Suprapubic skin (tissue), 4 donors: ENCODE measurements around the gene NUP93. TPM values are rescaled to one million over a fixed set of nuclear protein-coding genes. Genes with fewer than 3 reads are reported as not detected.
A peak's percentile ranks its signal among the peaks of the same experiment; 100 is the strongest.

Experiments used
- DNase-seq, 2 donors: peaks; one replicate each; pipeline ENCODE4 v3.0.0-alpha.2; 2019; ENCODE audit warnings: low spot score in 2 of 2
- H3K27ac ChIP-seq: fragments of 200-600 bp; sonication (generic); one replicate; pipeline ENCODE4 v1.5.1; 2019
- H3K27me3 ChIP-seq: fragments of 200-600 bp; sonication (generic); one replicate; pipeline ENCODE4 v1.5.1; 2019
- H3K36me3 ChIP-seq: fragments of 200-600 bp; sonication (generic); one replicate; pipeline ENCODE4 v1.5.1; 2019
- H3K4me1 ChIP-seq: fragments of 200-600 bp; sonication (generic); one replicate; pipeline ENCODE4 v1.5.1; 2019
- H3K4me3 ChIP-seq: fragments of 200-600 bp; sonication (generic); one replicate; pipeline ENCODE4 v1.5.1; 2019; ENCODE audit warnings: mild to moderate bottlenecking
- H3K9me3 ChIP-seq: fragments of 200-600 bp; sonication (generic); one replicate; pipeline ENCODE4 v1.5.1; 2019
- EP300 ChIP-seq: sonication (generic); formaldehyde crosslinking; IDR thresholded peaks from one replicate; pipeline ENCODE4 v1.6.1; 2017; ENCODE audit warnings: antibody characterized with exemption
- POLR2A ChIP-seq, 2 donors: fragments of 450-650 bp; IDR thresholded peaks; one replicate each; pipeline ENCODE4 v1.6.1; 2017; ENCODE audit warnings: antibody characterized with exemption in 2 of 2, mild to moderate bottlenecking in 2 of 2, moderate library complexity in 2 of 2
- POLR2AphosphoS5 ChIP-seq, 3 donors: sonication (generic); formaldehyde crosslinking; IDR thresholded peaks; one replicate each; pipeline ENCODE4 v1.6.1; 2017; ENCODE audit warnings: antibody characterized with exemption in 3 of 3
- WGBS: methylation state at CpG from one replicate; pipeline ENCODE4 v1.1.5; 2018; 5-methylcytosine and 5-hydroxymethylcytosine counted together
- total RNA-seq, 4 donors: library from RNA; depleted of rRNA; stranded (reverse); fragments of >200 nt; gene quantifications; one replicate each; pipeline ENCODE4 v1.1.0, GENCODE V29; 2016
- TF ChIP-seq, protein P1 (sequence below), 2 donors: fragments of 200-600 bp in 1 of 2; fragments of 450-650 bp in 1 of 2; sonication (generic) in 1 of 2; IDR thresholded peaks; one replicate each; pipeline ENCODE4 v1.5.1; 2016 to 2019; ENCODE audit warnings: antibody characterized with exemption in 2 of 2, mild to moderate bottlenecking in 1 of 2, moderate library complexity in 1 of 2

The NUP93 gene
- total RNA-seq, 4 donors from 2014 or later: 27.9 to 56.6 (median 44.1) TPM

DNA sequence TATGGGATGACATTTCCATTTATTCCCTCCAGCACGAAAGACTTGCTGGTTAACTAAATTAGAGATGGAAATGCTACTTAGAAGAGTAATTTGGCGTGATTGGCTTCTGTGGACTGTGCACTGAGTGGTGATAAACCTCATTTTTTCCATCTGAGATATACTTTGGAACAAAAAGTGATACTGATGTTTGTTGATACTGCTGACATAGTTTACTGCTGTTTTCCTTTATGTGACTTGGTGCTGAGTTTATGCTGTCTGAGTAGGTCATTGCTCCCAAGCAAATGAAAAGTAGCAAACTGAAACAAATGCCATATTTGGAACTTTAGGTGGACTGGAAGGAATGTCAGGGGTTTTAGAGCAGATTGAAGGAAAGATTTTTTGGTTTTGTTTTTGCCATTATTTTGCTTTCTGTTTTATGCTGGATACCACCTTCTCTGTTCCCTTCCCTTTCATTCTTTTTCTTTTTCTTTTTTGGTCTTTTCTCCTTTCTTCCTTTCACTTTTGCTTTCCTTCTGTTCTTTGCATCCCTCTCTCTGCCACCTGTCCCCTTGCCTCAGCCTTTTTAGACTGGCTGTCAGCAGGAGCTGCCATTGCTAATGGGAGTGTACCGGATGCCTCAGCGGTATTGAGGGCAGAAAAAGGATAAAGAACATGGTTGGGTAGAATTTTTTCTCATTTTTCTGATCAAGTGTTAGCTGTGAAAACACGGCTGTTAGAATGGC is 41.8 kb downstream of the NUP93 start:
- H3K4me1 ChIP-seq: peaks cover 42% of the 10 kb centered on the region
- no peaks in the 10 kb centered on the region for H3K27me3 ChIP-seq
- H3K36me3 ChIP-seq: no peaks in the 10 kb centered on the region
- H3K27ac ChIP-seq: no peak overlapping the region
- no peaks in the 10 kb centered on the region for H3K9me3 ChIP-seq
- no peak for TF ChIP-seq POLR2A (IDR thresholded peaks at IDR 0.05)
- no peak for TF ChIP-seq EP300
- TF ChIP-seq POLR2AphosphoS5 (IDR thresholded peaks at IDR 0.05): no peak
- TF ChIP-seq, protein P1, sequence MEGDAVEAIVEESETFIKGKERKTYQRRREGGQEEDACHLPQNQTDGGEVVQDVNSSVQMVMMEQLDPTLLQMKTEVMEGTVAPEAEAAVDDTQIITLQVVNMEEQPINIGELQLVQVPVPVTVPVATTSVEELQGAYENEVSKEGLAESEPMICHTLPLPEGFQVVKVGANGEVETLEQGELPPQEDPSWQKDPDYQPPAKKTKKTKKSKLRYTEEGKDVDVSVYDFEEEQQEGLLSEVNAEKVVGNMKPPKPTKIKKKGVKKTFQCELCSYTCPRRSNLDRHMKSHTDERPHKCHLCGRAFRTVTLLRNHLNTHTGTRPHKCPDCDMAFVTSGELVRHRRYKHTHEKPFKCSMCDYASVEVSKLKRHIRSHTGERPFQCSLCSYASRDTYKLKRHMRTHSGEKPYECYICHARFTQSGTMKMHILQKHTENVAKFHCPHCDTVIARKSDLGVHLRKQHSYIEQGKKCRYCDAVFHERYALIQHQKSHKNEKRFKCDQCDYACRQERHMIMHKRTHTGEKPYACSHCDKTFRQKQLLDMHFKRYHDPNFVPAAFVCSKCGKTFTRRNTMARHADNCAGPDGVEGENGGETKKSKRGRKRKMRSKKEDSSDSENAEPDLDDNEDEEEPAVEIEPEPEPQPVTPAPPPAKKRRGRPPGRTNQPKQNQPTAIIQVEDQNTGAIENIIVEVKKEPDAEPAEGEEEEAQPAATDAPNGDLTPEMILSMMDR (IDR thresholded peaks at IDR 0.05): no peak
- H3K4me3 ChIP-seq: no peak overlapping the region
- WGBS: 93% methylated on average over 5 of the region's 5 CpGs
- DNase-seq: no peak

DNA sequence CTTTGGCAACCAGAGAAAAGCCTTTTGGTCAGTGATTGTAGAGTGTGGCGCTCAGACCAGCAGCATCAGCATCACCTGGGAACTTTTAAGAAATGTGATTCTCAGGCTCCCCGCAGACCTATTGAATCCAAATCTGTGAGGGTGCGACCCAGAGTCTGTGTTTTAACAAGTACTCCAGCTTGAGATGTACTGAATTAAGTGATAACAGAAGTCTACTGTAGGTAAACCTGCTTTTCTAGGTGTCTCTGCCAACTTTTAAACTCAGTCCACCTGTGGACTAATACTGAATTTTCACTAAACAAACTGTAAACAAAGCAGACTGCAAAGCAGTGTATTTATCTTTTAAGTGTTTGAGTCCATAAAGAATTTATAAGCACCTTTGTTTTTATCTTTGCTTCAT is 43.6 kb downstream of the NUP93 start:
- Histone ChIP-seq H3K27ac (peak overlapping the region; percentile 20), H3K36me3 (no peaks in the 10 kb centered on the region), H3K9me3 (no peaks in the 10 kb centered on the region), H3K4me3 (no peak overlapping the region), H3K4me1 (peaks cover 55% of the 10 kb centered on the region), H3K27me3 (no peaks in the 10 kb centered on the region)
- no peak for DNase-seq
- TF ChIP-seq POLR2A (IDR thresholded peaks at IDR 0.05) (no peak), EP300 (no peak), POLR2AphosphoS5 (IDR thresholded peaks at IDR 0.05) (no peak)
- TF ChIP-seq, protein P1 (IDR thresholded peaks at IDR 0.05): no peak
- 61% methylated on average over 3 of the region's 3 CpGs for WGBS

GRCh38 chr16:56774016-56774680 is 44.2 kb downstream of the NUP93 start:
- Histone ChIP-seq H3K27me3 (no peaks in the 10 kb centered on the region), H3K4me1 (peaks cover 55% of the 10 kb centered on the region), H3K9me3 (no peaks in the 10 kb centered on the region), H3K27ac (no peak overlapping the region), H3K4me3 (no peak overlapping the region), H3K36me3 (no peaks in the 10 kb centered on the region)
- WGBS: 57% methylated on average over 2 of the region's 2 CpGs
- no peak for DNase-seq
- TF ChIP-seq, protein P1 (IDR thresholded peaks at IDR 0.05): no peak
- TF ChIP-seq POLR2AphosphoS5 (IDR thresholded peaks at IDR 0.05) (no peak), EP300 (no peak), POLR2A (IDR thresholded peaks at IDR 0.05) (no peak)

DNA sequence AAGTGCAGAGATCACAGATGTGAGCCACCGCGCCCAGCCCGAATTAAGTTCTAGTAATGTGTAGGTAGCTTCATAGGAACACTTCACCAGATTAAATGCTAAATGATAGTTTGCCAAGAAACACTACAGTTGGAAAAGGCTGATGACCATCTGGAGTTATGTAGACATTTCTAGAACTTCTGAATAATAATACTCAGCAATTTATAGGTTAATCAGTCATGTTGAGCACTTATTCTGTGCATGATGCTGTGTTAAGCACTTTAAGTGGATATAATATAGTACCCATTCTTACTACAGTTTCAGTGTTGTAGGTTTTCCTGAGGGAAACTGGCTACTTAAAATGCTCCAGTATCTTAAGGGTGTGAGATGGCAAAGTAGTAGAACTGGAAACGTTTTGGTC is 45.2 kb downstream of the NUP93 start:
- Histone ChIP-seq H3K27ac (no peak overlapping the region), H3K9me3 (no peaks in the 10 kb centered on the region), H3K4me1 (peaks cover 48% of the 10 kb centered on the region), H3K27me3 (no peaks in the 10 kb centered on the region), H3K4me3 (no peak overlapping the region), H3K36me3 (no peaks in the 10 kb centered on the region)
- TF ChIP-seq POLR2AphosphoS5 (IDR thresholded peaks at IDR 0.05): no peak
- TF ChIP-seq, protein P1 (IDR thresholded peaks at IDR 0.05): no peak
- TF ChIP-seq EP300: no peak
- TF ChIP-seq POLR2A (IDR thresholded peaks at IDR 0.05): no peak
- 75% methylated on average over 4 of the region's 4 CpGs for WGBS
- no peak for DNase-seq

GRCh38 chr16:56776562-56776961 is 46.6 kb downstream of the NUP93 start:
- no peak for TF ChIP-seq EP300
- no peak for TF ChIP-seq POLR2AphosphoS5 (IDR thresholded peaks at IDR 0.05)
- no peak for TF ChIP-seq POLR2A (IDR thresholded peaks at IDR 0.05)
- TF ChIP-seq, protein P1 (IDR thresholded peaks at IDR 0.05): no peak
- Histone ChIP-seq H3K4me1 (peaks cover 44% of the 10 kb centered on the region), H3K27me3 (no peaks in the 10 kb centered on the region), H3K27ac (no peak overlapping the region), H3K36me3 (no peaks in the 10 kb centered on the region), H3K9me3 (no peaks in the 10 kb centered on the region), H3K4me3 (no peak overlapping the region)
- 36% methylated on average over 1 of the region's 1 CpG for WGBS
- no peak for DNase-seq
